ENCODE measurements around the gene DAB2.

DNA sequence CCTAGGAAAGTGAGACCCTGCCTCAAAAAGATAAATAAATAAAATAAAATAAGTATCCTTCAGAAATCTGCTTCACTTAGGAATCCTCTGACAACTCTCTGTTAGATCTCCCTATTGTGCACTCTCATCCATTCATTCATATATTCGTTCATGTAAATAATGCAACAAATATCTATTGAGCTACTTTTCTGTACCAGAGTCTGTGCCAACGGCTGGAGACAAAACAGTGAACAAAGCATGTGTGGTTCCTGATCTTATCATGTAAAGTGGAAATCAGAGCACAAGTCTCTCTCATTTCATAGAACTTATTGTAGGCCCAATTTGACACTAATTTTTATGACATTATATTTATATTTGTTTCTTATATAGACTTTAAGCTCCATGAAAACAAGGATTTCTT is 40.3 kb upstream of the DAB2 start:
- no peak for TF ChIP-seq POLR2AphosphoS5 (IDR thresholded peaks at IDR 0.05; ENCODE audit: low read depth, low read length)
- TF ChIP-seq POLR2A (IDR thresholded peaks at IDR 0.05; ENCODE audit: low read depth, low read length), result no peak
- no peak for TF ChIP-seq PAX5 (IDR thresholded peaks at IDR 0.05; ENCODE audit: insufficient read depth, low read length, severe bottlenecking)

Data from GM12891 (cell line).